ENCODE data around the gene PDGFA.

The PDGFA gene

GRCh38 chr7:454356-455109 lies 65.1 kb downstream of the PDGFA start:
- ATAC-seq, result no peak

GRCh38 chr7:453597-454306 lies 65.9 kb downstream of the PDGFA start:
- no peaks in the 10 kb centered on the region for H3K36me3 Mint-ChIP-seq
- H3K27ac Mint-ChIP-seq, result no peak overlapping the region
- no peak for ATAC-seq
- no peaks in the 10 kb centered on the region for H3K9me3 Mint-ChIP-seq
- H3K4me1 Mint-ChIP-seq, result peaks cover 18% of the 10 kb centered on the region
- DNase-seq (ENCODE audit: low spot score in 2 of 2), result no peak
- H3K4me3 Mint-ChIP-seq, result no peak overlapping the region

More at GRCh38 chr7:454356-455109, 65.1 kb downstream of the PDGFA start:
- H3K27ac Mint-ChIP-seq, result no peak overlapping the region
- H3K9me3 Mint-ChIP-seq, result no peaks in the 10 kb centered on the region
- no peaks in the 10 kb centered on the region for H3K36me3 Mint-ChIP-seq
- no peak for DNase-seq (ENCODE audit: low spot score in 2 of 2)
- no peak overlapping the region for H3K4me3 Mint-ChIP-seq
- H3K4me1 Mint-ChIP-seq, result peaks cover 12% of the 10 kb centered on the region

GRCh38 chr7:452791-453455 lies 66.7 kb downstream of the PDGFA start:
- Mint-ChIP-seq H3K9me3 (no peaks in the 10 kb centered on the region), H3K4me1 (peaks cover 18% of the 10 kb centered on the region), H3K27ac (no peak overlapping the region), H3K4me3 (no peak overlapping the region), H3K36me3 (no peaks in the 10 kb centered on the region)
- ATAC-seq (no peak), DNase-seq (ENCODE audit: low spot score in 2 of 2) (no peak)

GRCh38 chr7:452226-452751 lies 67.4 kb downstream of the PDGFA start:
- H3K9me3 Mint-ChIP-seq, result no peaks in the 10 kb centered on the region
- H3K4me3 Mint-ChIP-seq, result no peak overlapping the region
- H3K4me1 Mint-ChIP-seq, result peaks cover 18% of the 10 kb centered on the region
- ATAC-seq, result peak; percentile 22
- peak overlapping the region; percentile 86 for H3K27ac Mint-ChIP-seq
- DNase-seq (ENCODE audit: low spot score in 2 of 2), result no peak
- no peaks in the 10 kb centered on the region for H3K36me3 Mint-ChIP-seq

GRCh38 chr7:451255-452225 lies 68.1 kb downstream of the PDGFA start:
- no peak overlapping the region for H3K4me3 Mint-ChIP-seq
- peak overlapping the region; percentile 86 for H3K27ac Mint-ChIP-seq

GRCh38 chr7:450741-451140 lies 68.9 kb downstream of the PDGFA start:
- H3K9me3 Mint-ChIP-seq, result no peaks in the 10 kb centered on the region
- no peak overlapping the region for H3K4me3 Mint-ChIP-seq
- no peak for DNase-seq (ENCODE audit: low spot score in 2 of 2)
- peaks cover 18% of the 10 kb centered on the region for H3K4me1 Mint-ChIP-seq
- no peaks in the 10 kb centered on the region for H3K36me3 Mint-ChIP-seq
- H3K27ac Mint-ChIP-seq, result peak overlapping the region; percentile 86
- no peak for ATAC-seq

More at GRCh38 chr7:451255-452225, 68.1 kb downstream of the PDGFA start:
- Mint-ChIP-seq H3K4me1 (peaks cover 18% of the 10 kb centered on the region), H3K36me3 (no peaks in the 10 kb centered on the region), H3K9me3 (no peaks in the 10 kb centered on the region)
- ATAC-seq, result no peak
- DNase-seq (ENCODE audit: low spot score in 2 of 2), result no peak

- no peak for ATAC-seq
- no peak overlapping the region for H3K27ac Mint-ChIP-seq
Measured at GRCh38 chr7:450036-450435, 69.6 kb downstream of the PDGFA start.

GRCh38 chr7:449324-450019 lies 70.2 kb downstream of the PDGFA start:
- H3K36me3 Mint-ChIP-seq, result no peaks in the 10 kb centered on the region
- H3K4me1 Mint-ChIP-seq, result peaks cover 18% of the 10 kb centered on the region
- no peak for DNase-seq (ENCODE audit: low spot score in 2 of 2)
- peak overlapping the region; percentile 73 for H3K27ac Mint-ChIP-seq
- H3K9me3 Mint-ChIP-seq, result no peaks in the 10 kb centered on the region
- no peak overlapping the region for H3K4me3 Mint-ChIP-seq
- ATAC-seq, result no peak

More at GRCh38 chr7:450036-450435, 69.6 kb downstream of the PDGFA start:
- H3K4me1 Mint-ChIP-seq, result peaks cover 18% of the 10 kb centered on the region
- H3K36me3 Mint-ChIP-seq, result no peaks in the 10 kb centered on the region
- no peak overlapping the region for H3K4me3 Mint-ChIP-seq
- no peak for DNase-seq (ENCODE audit: low spot score in 2 of 2)
- no peaks in the 10 kb centered on the region for H3K9me3 Mint-ChIP-seq

GRCh38 chr7:447523-447922 lies 72.1 kb downstream of the PDGFA start:
- ATAC-seq, result no peak
- DNase-seq (ENCODE audit: low spot score in 2 of 2), result no peak
- H3K4me1 Mint-ChIP-seq, result peaks cover 18% of the 10 kb centered on the region
- H3K27ac Mint-ChIP-seq, result no peak overlapping the region
- no peaks in the 10 kb centered on the region for H3K9me3 Mint-ChIP-seq
- H3K4me3 Mint-ChIP-seq, result no peak overlapping the region
- no peaks in the 10 kb centered on the region for H3K36me3 Mint-ChIP-seq
